GM10266 (cell line): ENCODE measurements around the gene POT1.

Source experiments
- DNase-seq: peaks from one replicate; pipeline ENCODE4 v3.0.0; 2012; ENCODE audit errors: extremely low spot score
- TF ChIP-seq, protein P1 (sequence below): IDR thresholded peaks from 2 replicates; pipeline ENCODE4 v1.5.1; 2012; ENCODE audit warnings: mild to moderate bottlenecking, low read depth; ENCODE audit not compliant: control insufficient read depth, insufficient read depth; ENCODE audit errors: missing control alignments

The POT1 gene

DNA sequence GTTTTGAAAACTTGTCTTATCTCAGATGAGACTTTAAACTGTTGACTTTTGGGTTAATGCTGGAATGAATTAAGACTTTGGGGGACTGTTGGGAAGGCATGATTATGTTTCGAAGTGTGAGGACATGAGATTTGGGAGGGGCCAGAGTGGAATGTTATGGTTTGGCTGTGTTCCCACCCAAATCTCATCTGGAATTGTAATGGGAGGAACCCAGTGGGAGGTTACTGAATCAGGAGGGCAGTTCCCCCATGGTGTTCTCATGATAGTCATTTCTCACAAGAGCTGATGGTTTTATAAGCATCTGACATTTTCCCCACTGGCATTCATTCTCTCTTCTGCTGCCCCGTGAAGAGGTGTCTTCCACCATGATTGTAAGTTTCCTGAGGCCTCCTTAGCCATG lies 13.8 kb upstream of the POT1 start:
- TF ChIP-seq, protein P1, sequence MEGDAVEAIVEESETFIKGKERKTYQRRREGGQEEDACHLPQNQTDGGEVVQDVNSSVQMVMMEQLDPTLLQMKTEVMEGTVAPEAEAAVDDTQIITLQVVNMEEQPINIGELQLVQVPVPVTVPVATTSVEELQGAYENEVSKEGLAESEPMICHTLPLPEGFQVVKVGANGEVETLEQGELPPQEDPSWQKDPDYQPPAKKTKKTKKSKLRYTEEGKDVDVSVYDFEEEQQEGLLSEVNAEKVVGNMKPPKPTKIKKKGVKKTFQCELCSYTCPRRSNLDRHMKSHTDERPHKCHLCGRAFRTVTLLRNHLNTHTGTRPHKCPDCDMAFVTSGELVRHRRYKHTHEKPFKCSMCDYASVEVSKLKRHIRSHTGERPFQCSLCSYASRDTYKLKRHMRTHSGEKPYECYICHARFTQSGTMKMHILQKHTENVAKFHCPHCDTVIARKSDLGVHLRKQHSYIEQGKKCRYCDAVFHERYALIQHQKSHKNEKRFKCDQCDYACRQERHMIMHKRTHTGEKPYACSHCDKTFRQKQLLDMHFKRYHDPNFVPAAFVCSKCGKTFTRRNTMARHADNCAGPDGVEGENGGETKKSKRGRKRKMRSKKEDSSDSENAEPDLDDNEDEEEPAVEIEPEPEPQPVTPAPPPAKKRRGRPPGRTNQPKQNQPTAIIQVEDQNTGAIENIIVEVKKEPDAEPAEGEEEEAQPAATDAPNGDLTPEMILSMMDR, result no peak
- DNase-seq, result no peak

DNA sequence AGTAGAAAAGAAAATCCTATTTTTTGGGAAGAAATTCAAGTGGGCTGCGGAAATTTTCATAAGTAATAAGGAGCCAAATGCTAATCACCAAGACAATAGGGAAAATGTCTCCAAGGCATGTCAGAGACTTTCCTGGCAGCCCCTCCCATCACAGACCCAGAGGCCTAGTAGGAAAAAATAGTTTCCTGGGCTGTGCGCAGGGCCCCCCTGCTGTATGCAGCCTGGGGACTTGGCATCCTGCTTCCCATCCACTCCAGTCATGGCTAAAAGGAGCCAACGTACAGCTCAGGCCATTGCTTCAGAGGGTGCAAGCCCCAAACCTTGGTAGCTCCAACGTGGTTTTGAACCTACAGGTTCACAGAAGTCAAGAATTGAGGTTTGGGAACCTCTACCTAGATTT lies 12.8 kb upstream of the POT1 start:
- TF ChIP-seq, protein P1, result no peak
- no peak for DNase-seq

- no peak for DNase-seq
- TF ChIP-seq, protein P1, result no peak
Observed at GRCh38 chr7:124940306-124940705, 10.7 kb upstream of the POT1 start.

- DNase-seq, result no peak
- TF ChIP-seq, protein P1, result no peak
Observed at GRCh38 chr7:124938128-124938527, 8.5 kb upstream of the POT1 start.

DNA sequence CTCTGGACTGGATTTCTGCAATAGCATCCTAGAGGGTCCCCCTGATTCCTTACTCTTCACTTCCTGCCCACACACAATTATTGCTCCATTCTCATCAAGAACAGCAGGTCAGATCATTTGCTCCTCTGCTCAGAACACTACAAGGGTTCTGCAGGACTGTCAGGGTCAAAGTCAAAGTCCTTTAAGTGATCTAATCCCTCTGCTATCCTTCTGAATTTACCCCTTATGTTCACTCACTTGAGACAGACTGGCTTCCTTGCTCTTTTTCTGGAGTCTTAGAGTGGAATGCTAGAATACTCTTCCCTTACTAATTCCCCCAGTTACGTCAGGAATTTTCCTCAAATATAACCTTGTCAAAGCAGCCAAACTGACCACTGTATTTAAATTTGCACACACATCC lies 7.5 kb upstream of the POT1 start:
- TF ChIP-seq, protein P1, result no peak
- no peak for DNase-seq

- no peak for DNase-seq
Observed at GRCh38 chr7:124934841-124935240, 5.2 kb upstream of the POT1 start.

More at GRCh38 chr7:124934841-124935240, 5.2 kb upstream of the POT1 start:
- TF ChIP-seq, protein P1, result no peak
